Bone marrow (tissue), 2 donors: ENCODE measurements around the gene CARNS1.

Source experiments
- DNase-seq, 2 donors: peaks; one replicate each; lab custom pipeline; 2025; lab: John Stamatoyannopoulos, UW

The CARNS1 gene

GRCh38 chr11:67376063-67376820 is 39.2 kb upstream of the CARNS1 start:
- no peak for DNase-seq

- DNase-seq = no peak
Measured at GRCh38 chr11:67376873-67377808, 38.3 kb upstream of the CARNS1 start.

- no peak for DNase-seq
Measured at GRCh38 chr11:67378544-67378943, 36.9 kb upstream of the CARNS1 start.

GRCh38 chr11:67379061-67380058 is 36.1 kb upstream of the CARNS1 start:
- no peak for DNase-seq

GRCh38 chr11:67381244-67381972 is 34.1 kb upstream of the CARNS1 start:
- DNase-seq = peak in 1 of 2 donors; percentile 46

GRCh38 chr11:67382276-67383136 is 33.0 kb upstream of the CARNS1 start:
- DNase-seq = peak; percentile 45 to 79

GRCh38 chr11:67384851-67385366 is 30.6 kb upstream of the CARNS1 start:
- DNase-seq = peak in 1 of 2 donors; percentile 54

GRCh38 chr11:67387069-67387468 is 28.4 kb upstream of the CARNS1 start:
- no peak for DNase-seq

- no peak for DNase-seq
Measured at GRCh38 chr11:67387518-67387917, 28.0 kb upstream of the CARNS1 start.

- peak in 1 of 2 donors; percentile 24 for DNase-seq
Measured at GRCh38 chr11:67389477-67389876, 26.0 kb upstream of the CARNS1 start.

- no peak for DNase-seq
Measured at GRCh38 chr11:67390947-67391303, 24.6 kb upstream of the CARNS1 start.

- peak; percentile 76 to 80 for DNase-seq
Measured at GRCh38 chr11:67391304-67392182, 23.9 kb upstream of the CARNS1 start, which contains the start of gene RAD9A. Gene RAD9A (plus strand): TSS chr11:67391986. CDS start chr11:67392045, 59 bp downstream.

- DNase-seq = no peak
Measured at GRCh38 chr11:67392183-67392715, 23.2 kb upstream of the CARNS1 start.

- DNase-seq = no peak
Measured at GRCh38 chr11:67393437-67393836, 22.0 kb upstream of the CARNS1 start.

GRCh38 chr11:67393990-67394389 is 21.5 kb upstream of the CARNS1 start:
- no peak for DNase-seq

GRCh38 chr11:67395555-67396258 is 19.8 kb upstream of the CARNS1 start:
- no peak for DNase-seq

- DNase-seq = no peak
Measured at GRCh38 chr11:67396259-67396581, 19.3 kb upstream of the CARNS1 start.
